BJ (cell line): ENCODE measurements around the gene CEP104. TPM values are rescaled to one million over a fixed set of nuclear protein-coding genes. Genes with fewer than 3 reads are reported as not detected.

Experiments
- CTCF ChIA-PET: fragments of 350-600 bp; formaldehyde crosslinking; extraction: SDS; loops from one replicate; lab custom pipeline; 2021; ENCODE audit warnings: antibody characterized with exemption, inconsistent platforms; lab: Yijun Ruan, JAX
- POLR2A ChIA-PET: fragments of 300-600 bp; sonication (Branson Sonifier 250); formaldehyde crosslinking; extraction: SDS; loops from one replicate; lab custom pipeline; 2021; ENCODE audit warnings: antibody characterized with exemption; lab: Charles Lee
- DNase-seq: peaks from one replicate; pipeline ENCODE4 v3.0.0-alpha.2; 2011; ENCODE audit warnings: low read depth
- H3K27me3 ChIP-seq: 2 replicates; pipeline ENCODE4 v1.6.0; 2011; ENCODE audit warnings: low read length; ENCODE audit not compliant: control insufficient read depth, insufficient read depth
- H3K36me3 ChIP-seq: 2 replicates; pipeline ENCODE4 v1.5.1; 2011; ENCODE audit warnings: low read length; ENCODE audit not compliant: control insufficient read depth, insufficient read depth
- H3K4me3 ChIP-seq: 2 replicates; pipeline ENCODE4 v1.5.1; 2011; ENCODE audit warnings: low read depth, mild to moderate bottlenecking, control low read depth, low read length
- polyA plus RNA-seq: library from polyadenylated mRNA; depleted of rRNA; stranded (reverse); fragments of >200 nt; gene quantifications from 2 replicates; pipeline ENCODE4 v1.2.3, GENCODE V29; 2011
- TF ChIP-seq, protein P1 (sequence below): IDR thresholded peaks from 2 replicates; pipeline ENCODE4 v1.5.1; 2011; ENCODE audit warnings: low read depth, mild to moderate bottlenecking, control low read depth, inconsistent platforms, low read length, moderate library complexity; ENCODE audit not compliant: insufficient read depth

Gene CEP104
- polyA plus RNA-seq, 1 experiment, result 19.5 TPM

DNA sequence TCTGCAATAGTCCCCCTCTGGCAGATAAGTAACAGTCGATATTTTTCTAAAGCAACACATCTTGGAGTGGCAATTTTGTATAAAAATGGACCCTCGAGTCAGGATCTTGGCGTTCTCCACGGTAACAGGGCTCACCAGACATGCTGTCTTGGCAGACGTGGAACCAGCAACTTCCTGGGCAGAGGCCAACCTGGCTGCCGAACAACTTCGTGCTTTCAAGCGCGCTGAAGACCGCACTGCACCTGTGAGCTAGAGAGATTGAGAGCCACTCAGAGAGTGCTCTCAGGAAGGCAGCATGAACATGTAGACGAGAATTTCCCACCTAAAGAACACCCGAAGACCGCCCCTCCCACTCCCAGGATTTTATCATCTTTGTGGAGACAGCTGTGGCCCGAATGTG, 35.7 kb upstream of the CEP104 start:
- POLR2A ChIA-PET, result no interaction called here
- H3K4me3 ChIP-seq, result no peak overlapping the region
- peaks cover 14% of the 10 kb centered on the region for H3K36me3 ChIP-seq
- DNase-seq, result no peak
- TF ChIP-seq, protein P1, sequence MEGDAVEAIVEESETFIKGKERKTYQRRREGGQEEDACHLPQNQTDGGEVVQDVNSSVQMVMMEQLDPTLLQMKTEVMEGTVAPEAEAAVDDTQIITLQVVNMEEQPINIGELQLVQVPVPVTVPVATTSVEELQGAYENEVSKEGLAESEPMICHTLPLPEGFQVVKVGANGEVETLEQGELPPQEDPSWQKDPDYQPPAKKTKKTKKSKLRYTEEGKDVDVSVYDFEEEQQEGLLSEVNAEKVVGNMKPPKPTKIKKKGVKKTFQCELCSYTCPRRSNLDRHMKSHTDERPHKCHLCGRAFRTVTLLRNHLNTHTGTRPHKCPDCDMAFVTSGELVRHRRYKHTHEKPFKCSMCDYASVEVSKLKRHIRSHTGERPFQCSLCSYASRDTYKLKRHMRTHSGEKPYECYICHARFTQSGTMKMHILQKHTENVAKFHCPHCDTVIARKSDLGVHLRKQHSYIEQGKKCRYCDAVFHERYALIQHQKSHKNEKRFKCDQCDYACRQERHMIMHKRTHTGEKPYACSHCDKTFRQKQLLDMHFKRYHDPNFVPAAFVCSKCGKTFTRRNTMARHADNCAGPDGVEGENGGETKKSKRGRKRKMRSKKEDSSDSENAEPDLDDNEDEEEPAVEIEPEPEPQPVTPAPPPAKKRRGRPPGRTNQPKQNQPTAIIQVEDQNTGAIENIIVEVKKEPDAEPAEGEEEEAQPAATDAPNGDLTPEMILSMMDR, result no peak
- CTCF ChIA-PET, result no interaction called here
- no peaks in the 10 kb centered on the region for H3K27me3 ChIP-seq

DNA sequence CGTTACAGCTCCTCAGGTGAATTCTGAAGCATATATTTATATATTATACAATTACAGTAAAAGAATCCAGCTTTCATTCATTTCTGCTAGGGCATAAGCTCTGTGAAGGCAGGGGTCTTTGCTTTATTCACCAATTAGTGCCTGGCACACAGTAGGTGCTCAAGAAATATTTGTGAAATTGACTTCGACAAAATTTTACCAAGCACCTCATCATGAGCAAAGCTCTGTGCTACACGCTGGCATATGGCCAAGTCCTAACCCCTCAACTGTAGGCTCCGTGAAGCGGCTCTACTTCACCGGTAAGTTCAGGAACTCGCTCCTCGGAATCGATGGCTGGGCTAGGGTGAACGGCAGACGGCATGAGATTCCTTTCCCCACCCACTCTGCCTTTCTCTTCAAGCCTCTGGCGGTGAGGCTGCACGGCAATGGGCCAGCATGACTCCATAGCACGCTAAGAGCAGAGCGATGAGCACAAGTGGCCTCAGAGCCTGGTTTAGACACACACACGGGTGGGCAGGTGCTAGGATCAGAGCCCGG, 34.4 kb upstream of the CEP104 start:
- Histone ChIP-seq H3K4me3 (no peak overlapping the region), H3K36me3 (peaks cover 20% of the 10 kb centered on the region), H3K27me3 (no peaks in the 10 kb centered on the region)
- no peak for DNase-seq
- TF ChIP-seq, protein P1, result no peak
- CTCF ChIA-PET, result no interaction called here
- POLR2A ChIA-PET, result no interaction called here

- peaks cover 23% of the 10 kb centered on the region for H3K36me3 ChIP-seq
- CTCF ChIA-PET, result no interaction called here
These were observed 33.6 kb upstream of the CEP104 start for GRCh38 chr1:3890389-3891328.

GRCh38 chr1:3889936-3890335, 32.9 kb upstream of the CEP104 start:
- H3K36me3 ChIP-seq, result peaks cover 23% of the 10 kb centered on the region
- DNase-seq, result no peak
- no peaks in the 10 kb centered on the region for H3K27me3 ChIP-seq
- CTCF ChIA-PET, result no interaction called here
- TF ChIP-seq, protein P1, result no peak
- POLR2A ChIA-PET, result no interaction called here
- no peak overlapping the region for H3K4me3 ChIP-seq

More at GRCh38 chr1:3890389-3891328, 33.6 kb upstream of the CEP104 start:
- no peaks in the 10 kb centered on the region for H3K27me3 ChIP-seq
- TF ChIP-seq, protein P1, result no peak
- POLR2A ChIA-PET, result no interaction called here
- H3K4me3 ChIP-seq, result no peak overlapping the region
- DNase-seq, result no peak

DNA sequence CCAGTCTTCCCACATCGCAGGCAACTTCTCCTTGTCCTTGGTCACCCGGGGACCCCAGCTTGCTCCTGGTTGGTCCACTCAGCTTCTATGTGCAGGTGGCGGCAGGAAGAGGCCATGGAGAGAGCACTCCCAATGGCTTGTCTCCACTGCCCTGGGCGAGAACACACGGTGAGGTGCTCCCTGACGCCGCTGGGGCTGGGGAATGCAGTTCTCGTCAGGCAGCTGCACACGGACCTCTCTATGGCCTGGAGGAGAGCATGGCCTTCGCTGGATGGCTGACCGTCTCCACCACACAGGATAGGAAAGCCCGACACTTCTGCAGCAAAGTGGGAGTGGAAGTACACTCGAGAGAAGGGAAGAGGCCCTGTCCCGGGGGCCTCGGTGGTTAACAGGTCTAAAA, 31.3 kb upstream of the CEP104 start:
- TF ChIP-seq, protein P1, result no peak
- Histone ChIP-seq H3K27me3 (no peaks in the 10 kb centered on the region), H3K36me3 (peaks cover 24% of the 10 kb centered on the region), H3K4me3 (no peak overlapping the region)
- ChIA-PET POLR2A (no interaction called here), CTCF (no interaction called here)
- DNase-seq, result no peak
